ENCODE measurements around the gene UPF2. TPM values are rescaled to one million over a fixed set of nuclear protein-coding genes. Genes with fewer than 3 reads are reported as not detected.

Gene UPF2
- polyA plus RNA-seq, 1 donor from 2014 or later, result 14.3 TPM

GRCh38 chr10:12055732-12056131 lies 13.1 kb upstream of the UPF2 start:
- TF ChIP-seq RAD21 (conservative IDR thresholded peaks at IDR 0.05) (no peak), EP300 (conservative IDR thresholded peaks at IDR 0.05; ENCODE audit: poor library complexity, severe bottlenecking) (no peak), CTCF (IDR thresholded peaks at IDR 0.05; ENCODE audit: poor library complexity, severe bottlenecking) (no peak), TAF1 (IDR thresholded peaks at IDR 0.05; ENCODE audit: low read depth) (no peak), REST (IDR thresholded peaks at IDR 0.05; ENCODE audit: borderline replicate concordance) (no peak), SMC3 (conservative IDR thresholded peaks at IDR 0.05; ENCODE audit: poor library complexity) (no peak), POLR2AphosphoS5 (IDR thresholded peaks at IDR 0.05) (no peak), MXI1 (conservative IDR thresholded peaks at IDR 0.05; ENCODE audit: poor library complexity, severe bottlenecking) (no peak), EZH2 (IDR thresholded peaks at IDR 0.05; ENCODE audit: borderline replicate concordance, insufficient read depth, low read length, poor library complexity, severe bottlenecking) (no peak)
- Histone ChIP-seq H3K4me3 (ENCODE audit: low read length) (no peak overlapping the region), H3K4me2 (ENCODE audit: low read length) (no peak overlapping the region), H2AFZ (ENCODE audit: low read depth, low read length) (no peak overlapping the region), H3F3A (ENCODE audit: insufficient read depth, low read length, poor library complexity, severe bottlenecking) (no peaks in the 10 kb centered on the region), H3K9me3 (ENCODE audit: low read length) (no peaks in the 10 kb centered on the region), H3K27me3 (ENCODE audit: insufficient read depth, low read depth, low read length) (no peaks in the 10 kb centered on the region), H3K9me2 (ENCODE audit: insufficient read depth, low read length) (no peaks in the 10 kb centered on the region), H4K20me1 (ENCODE audit: insufficient read depth) (no peaks in the 10 kb centered on the region), H3K36me3 (ENCODE audit: insufficient read depth, low read length) (no peaks in the 10 kb centered on the region), H3K79me2 (replicated peaks; ENCODE audit: insufficient read depth, low read length) (no peaks in the 10 kb centered on the region), H3K9ac (ENCODE audit: low read length) (no peak overlapping the region), H3K27ac (ENCODE audit: low read length) (no peak overlapping the region)

GRCh38 chr10:12051241-12051640 lies 8.6 kb upstream of the UPF2 start:
- Histone ChIP-seq H3K79me2 (replicated peaks; ENCODE audit: insufficient read depth, low read length) (no peaks in the 10 kb centered on the region), H3K27ac (ENCODE audit: low read length) (no peak overlapping the region), H3K4me3 (ENCODE audit: low read length) (no peak overlapping the region), H3K27me3 (ENCODE audit: insufficient read depth, low read depth, low read length) (no peaks in the 10 kb centered on the region), H3K9me2 (ENCODE audit: insufficient read depth, low read length) (no peaks in the 10 kb centered on the region), H3K4me2 (ENCODE audit: low read length) (no peak overlapping the region), H3K9me3 (ENCODE audit: low read length) (no peaks in the 10 kb centered on the region), H4K20me1 (ENCODE audit: insufficient read depth) (no peaks in the 10 kb centered on the region), H3K9ac (ENCODE audit: low read length) (no peak overlapping the region), H2AFZ (ENCODE audit: low read depth, low read length) (no peak overlapping the region), H3K36me3 (ENCODE audit: insufficient read depth, low read length) (no peaks in the 10 kb centered on the region), H3F3A (ENCODE audit: insufficient read depth, low read length, poor library complexity, severe bottlenecking) (no peaks in the 10 kb centered on the region)
- no peak for TF ChIP-seq SMC3 (conservative IDR thresholded peaks at IDR 0.05; ENCODE audit: poor library complexity)
- TF ChIP-seq EP300 (conservative IDR thresholded peaks at IDR 0.05; ENCODE audit: poor library complexity, severe bottlenecking), result no peak
- no peak for TF ChIP-seq EZH2 (IDR thresholded peaks at IDR 0.05; ENCODE audit: borderline replicate concordance, insufficient read depth, low read length, poor library complexity, severe bottlenecking)
- no peak for TF ChIP-seq POLR2AphosphoS5 (IDR thresholded peaks at IDR 0.05)
- no peak for TF ChIP-seq MXI1 (conservative IDR thresholded peaks at IDR 0.05; ENCODE audit: poor library complexity, severe bottlenecking)
- no peak for TF ChIP-seq RAD21 (conservative IDR thresholded peaks at IDR 0.05)
- no peak for TF ChIP-seq TAF1 (IDR thresholded peaks at IDR 0.05; ENCODE audit: low read depth)
- TF ChIP-seq CTCF (IDR thresholded peaks at IDR 0.05; ENCODE audit: poor library complexity, severe bottlenecking), result no peak
- no peak for TF ChIP-seq REST (IDR thresholded peaks at IDR 0.05; ENCODE audit: borderline replicate concordance)
